Mucosa of gallbladder (tissue), 1 donor: Measurements from ENCODE around the gene NADSYN1. TPM values are rescaled to one million over a fixed set of nuclear protein-coding genes. Genes with fewer than 3 reads are reported as not detected.
A peak's percentile ranks its signal among the peaks of the same experiment; 100 is the strongest.

Experiments used
- DNase-seq: peaks from one replicate; pipeline ENCODE4 v3.0.0-alpha.2; 2020; ENCODE audit warnings: low spot score
- total RNA-seq: library from RNA; stranded (reverse); gene quantifications from one replicate; pipeline ENCODE4 v1.2.1, GENCODE V29; 2021
- donor health status: DM: no; HTN: no; CAD: no.

NADSYN1 gene
- total RNA-seq, 1 donor from 2014 or later: 121 TPM

DNA sequence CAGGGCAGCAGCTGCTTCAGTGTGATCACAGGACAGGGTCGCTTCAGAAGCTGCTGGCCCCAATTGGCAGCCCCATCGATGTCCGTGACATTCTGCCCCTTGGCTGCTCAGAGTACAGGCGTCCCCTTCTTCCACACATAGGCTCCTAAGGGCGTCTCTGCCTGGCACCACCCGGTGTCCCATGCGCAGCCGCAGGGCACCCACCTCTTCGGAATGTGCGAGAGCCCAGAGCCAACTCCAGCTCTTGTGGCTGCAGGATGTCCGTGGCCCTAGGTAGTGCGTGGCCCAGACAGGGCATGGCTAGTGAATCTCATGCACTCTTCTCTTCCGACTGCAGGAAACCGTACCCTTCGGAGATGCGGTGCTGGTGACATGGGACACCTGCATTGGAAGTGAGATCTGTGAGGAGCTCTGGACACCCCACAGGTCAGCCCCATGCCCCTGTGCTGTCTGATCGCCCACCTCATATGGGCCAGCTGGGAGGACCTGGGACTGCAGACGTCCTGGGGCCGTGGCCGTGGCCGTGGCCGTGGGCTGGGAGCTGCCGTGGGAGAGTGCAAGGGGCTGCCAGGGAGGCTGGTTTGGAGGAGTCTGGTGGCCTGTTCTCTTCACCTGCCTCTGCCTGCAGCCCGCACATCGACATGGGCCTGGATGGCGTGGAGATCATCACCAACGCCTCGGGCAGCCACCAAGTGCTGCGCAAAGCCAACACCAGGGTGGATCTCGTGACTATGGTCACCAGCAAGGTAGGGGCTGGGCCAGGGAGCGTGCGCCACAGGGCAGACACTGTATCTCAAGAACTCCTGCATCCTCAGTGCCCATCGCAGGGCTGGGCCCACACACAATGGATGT is 20.2 kb downstream of the NADSYN1 start:
- no peak for DNase-seq

DNA sequence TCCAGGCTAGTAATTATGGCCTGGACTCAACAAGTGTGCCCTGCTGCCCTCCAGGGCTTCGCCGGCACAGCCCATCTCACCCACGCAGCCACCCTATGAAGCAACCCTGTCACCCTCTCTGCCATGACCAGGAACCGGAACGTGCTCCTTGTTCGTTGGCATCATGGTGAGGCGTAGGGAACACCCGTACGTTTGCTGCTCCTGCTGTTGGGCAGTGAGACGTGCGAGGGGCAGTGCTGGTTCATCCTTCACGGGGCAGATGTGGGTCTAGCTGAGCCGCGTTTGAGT is 20.7 kb downstream of the NADSYN1 start:
- no peak for DNase-seq

DNA sequence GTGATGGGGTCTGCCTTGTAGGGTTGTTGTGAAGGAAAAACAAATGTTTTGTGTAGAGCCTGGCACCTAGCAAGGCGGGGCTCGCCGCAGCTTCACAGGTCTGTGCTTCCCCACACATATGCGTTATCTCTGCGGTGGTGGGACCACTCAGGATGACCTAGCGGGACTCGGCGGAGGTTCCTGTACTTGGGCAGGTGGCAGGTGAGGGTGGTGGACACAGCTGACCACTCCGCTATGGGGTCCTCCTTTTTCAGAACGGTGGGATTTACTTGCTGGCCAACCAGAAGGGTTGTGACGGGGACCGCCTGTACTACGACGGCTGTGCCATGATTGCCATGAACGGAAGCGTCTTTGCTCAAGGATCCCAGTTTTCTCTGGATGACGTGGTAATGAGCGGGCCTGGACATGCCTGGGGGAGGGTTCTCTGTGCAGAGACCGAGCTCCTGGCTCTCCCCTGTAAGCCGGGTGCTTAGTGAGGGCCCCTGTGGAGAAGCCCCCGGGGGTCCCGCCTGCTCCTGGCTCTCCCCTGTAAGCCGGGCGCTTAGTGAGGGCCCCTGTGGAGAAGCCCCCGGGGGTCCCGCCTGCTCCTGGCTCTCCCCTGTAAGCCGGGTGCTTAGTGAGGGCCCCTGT is 21.3 kb downstream of the NADSYN1 start:
- DNase-seq: no peak

DNA sequence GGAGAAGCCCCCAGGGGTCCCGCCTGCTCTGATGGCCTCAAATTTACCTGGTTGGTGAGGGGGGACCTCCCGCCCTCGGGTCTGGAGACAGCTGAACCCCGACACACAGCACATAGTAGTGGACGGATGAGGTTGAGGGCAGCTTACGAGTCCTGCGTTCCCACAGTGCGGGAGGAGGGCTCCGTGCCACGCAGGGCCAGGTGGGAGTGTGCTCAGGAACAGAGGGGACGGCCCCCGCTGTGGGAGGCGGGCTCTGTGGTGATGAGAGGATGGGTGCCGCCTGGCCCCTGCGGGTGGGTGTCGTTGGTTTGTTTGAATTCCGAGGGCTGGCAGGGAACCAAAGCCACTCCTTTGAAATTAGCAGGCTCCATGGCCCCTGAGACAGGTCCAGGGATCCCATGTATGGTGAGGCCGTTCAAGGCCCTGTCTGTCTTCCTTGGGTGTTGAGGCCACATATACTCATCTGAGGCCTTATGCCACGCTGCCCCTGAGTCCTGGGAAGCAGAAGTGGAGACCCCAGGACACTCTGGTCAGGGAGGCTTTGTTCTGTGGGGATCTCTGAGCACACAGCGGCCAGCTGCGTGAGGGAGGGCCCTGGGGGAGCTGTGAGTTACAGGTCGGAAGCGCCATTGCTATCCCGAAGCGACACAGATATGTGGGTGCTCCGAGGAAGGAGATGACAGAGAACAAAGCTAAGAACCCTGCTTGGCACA is 21.9 kb downstream of the NADSYN1 start:
- DNase-seq: no peak

DNA sequence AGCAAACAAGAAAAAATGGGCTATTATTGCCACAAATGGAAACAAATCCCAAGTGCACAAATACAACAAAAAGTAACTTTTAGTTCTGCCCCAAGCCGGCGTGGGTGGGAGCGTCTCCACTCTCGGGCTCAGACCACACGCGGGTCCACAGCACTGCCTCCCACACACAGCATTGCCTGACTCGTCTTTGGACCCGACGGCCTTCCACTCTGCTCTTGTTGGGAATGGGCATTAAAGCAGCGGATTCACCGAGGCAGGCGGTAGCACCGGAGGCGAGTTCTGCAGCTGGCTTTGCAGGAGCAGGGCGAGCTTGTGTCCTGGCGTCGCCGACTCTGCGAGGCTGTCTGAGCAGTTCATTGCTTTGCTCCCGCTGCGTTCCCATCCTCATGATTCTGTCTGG is 23.0 kb downstream of the NADSYN1 start:
- no peak for DNase-seq

DNA sequence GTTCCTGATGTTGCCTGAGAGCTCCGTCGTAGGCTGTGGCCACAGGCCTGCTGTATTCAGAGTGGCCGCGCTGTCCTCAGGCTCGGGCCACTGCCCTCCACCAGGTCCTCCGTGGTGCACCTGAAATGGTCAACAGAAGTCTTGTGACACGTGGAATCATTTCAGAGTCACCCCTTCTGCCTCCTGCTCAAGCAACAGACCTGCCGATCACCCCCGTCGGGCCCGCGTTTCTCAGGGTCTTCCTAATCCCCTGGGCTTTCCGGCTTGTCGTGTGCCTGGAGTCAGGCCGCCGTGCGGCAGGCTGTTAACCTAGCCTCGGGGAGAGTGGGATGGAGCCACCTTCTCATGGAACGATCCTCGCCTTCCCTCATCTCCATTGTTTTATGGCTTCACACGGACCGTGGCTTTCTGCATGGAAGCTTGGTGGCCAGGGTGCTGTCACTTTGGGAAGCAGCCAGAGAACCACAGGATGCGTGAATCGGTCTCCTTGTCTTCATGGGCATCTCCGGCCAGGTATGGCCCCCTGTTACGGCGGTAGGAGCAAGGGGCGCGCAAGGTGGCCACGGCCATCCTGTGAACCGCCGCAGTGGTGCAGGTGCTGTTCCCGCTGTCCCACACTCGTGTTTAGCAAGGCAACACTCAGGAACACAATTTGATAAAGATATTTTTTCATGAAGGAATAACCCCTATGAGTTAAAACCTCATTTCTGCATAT is 24.1 kb downstream of the NADSYN1 start:
- DNase-seq: no peak

DNA sequence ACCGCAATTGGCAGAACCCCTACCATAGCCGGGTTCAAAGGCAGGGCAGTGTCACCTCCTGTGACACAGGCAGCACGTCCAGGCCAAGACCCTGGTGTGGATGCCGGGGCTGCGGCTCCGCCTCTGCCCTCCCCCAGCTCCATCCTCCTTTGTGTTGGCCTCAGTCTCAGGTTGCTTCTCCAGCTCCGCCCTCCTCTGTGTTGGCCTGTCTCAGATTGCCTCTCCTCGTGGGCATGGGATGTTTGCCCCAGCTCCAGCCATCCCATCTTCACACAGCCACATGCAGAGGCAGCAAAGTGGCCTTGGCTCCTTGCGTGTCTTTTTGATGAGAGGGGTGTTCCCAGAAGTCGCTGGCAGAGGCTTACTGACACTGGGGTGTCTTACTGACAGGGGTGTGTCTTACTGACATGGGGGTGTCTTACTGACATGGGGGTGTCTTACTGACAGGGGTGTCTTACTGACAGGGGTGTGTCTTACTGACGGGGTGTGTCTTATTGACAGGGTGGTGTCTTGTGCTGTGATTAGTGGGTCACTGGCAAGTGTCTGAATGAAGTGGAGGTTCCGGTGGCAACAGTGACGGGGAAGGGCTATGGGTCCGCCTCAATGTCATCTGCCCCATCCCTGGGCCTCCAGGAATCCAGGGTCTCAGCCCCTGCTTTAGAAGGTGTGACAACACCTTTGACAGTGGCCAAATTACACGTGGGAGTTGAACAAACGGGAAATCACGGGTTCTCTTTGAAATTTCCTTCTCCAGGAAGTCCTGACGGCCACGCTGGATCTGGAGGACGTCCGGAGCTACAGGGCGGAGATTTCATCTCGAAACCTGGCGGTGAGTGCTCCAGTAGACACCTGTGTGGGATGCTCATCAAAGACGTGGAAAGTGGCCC is 24.9 kb downstream of the NADSYN1 start:
- no peak for DNase-seq

DNA sequence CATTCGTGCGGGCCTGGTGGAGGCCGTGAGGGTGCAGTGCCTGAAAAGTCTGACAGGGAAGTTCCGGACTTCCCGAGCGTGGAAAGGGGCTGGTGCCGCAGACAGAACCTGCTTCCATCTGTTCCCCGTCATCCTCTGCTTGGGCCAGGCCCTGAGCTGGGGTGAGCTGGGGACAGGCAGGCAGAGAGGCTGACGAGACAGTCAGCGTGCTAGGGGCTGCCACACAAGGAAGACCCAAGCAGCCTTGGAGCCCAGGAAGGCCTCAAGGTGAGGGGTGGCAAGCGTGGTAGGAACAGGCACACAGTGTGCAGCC is 25.5 kb downstream of the NADSYN1 start:
- no peak for DNase-seq

DNA sequence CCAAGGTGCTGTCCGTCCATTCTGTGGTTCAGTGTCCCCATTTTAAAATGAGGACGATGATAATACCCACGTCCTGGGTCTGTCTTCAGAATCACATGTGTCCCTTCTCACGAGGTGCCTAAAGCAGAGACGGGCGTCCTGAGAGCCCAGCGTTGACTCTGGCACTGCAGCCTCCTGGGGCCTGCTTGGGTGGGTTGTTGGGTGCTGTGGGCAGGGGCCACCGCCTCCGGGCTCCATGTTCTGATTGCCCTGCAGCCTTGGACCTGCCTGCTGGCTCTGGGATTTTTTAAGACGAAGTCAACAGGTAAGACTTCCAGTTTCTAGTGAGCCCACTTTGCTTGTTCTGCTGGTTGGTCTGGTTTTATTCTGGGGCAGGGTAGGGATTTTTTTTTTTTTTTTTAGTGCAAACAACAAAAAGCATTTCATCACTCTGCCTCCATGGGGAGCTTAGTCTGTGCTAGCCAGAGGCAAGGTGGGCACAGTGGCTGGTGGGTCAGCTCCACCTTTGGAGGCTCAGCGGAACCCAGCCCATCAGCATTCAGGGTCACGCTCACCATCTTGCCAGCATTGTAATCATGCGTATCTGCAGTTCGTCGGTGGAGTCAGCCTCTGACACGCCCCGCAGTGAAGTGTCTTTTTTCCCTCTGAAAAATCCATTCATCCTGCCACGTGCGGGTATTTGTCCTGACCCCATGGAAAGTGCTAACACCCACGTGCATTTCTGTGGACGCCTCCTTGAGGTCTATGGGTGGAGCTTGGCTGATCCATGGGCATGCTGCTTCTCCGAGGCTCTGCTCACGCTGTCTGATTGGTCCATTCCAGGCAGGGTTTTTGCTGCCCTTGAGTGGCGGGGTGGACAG is 28.3 kb downstream of the NADSYN1 start:
- peak; percentile 40 for DNase-seq

DNA sequence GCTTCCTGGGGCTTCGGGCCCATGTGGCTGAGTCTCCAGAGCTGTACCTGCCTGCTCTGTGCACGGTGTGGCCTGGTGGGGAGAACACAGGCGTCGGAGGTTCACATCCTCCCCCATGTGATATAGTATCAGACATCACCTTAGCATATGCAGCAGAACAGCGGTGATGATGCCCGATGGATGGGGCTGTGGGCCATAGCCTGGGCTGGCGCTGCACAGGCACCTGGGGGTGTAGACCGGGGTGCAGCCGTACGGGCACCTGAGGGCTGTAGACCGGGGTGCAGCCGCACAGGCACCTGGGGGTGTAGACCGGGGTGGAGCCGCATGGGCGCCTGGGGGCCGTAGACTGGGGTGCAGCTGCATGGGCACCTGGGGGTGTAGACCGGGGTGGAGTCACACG is 29.2 kb downstream of the NADSYN1 start:
- DNase-seq: no peak

DNA sequence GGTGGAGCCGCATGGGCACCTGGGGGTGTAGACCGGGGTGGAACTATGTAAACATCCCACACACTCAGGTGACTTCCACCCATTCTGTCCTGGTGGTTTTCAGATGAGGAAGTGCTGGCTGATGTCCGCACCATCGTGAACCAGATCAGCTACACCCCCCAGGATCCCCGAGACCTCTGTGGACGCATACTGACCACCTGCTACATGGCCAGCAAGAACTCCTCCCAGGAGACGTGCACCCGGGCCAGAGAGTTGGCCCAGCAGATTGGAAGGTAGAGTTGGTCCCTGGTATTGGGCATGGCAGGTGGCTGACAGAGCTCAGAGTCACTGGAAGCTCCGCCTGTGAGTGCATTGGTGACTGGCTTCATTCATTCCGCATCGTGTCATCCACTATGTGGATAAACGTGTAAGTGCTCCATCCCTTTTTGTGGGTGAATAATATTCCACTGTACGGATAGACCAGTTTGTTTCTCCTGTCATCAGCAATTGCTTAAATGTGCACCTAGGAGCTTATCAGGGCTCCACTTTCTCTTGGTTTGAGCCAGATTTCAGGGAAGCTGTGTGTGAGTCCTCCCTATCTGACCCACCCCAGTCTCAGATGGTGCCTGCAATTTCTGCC is 29.9 kb downstream of the NADSYN1 start:
- no peak for DNase-seq

DNA sequence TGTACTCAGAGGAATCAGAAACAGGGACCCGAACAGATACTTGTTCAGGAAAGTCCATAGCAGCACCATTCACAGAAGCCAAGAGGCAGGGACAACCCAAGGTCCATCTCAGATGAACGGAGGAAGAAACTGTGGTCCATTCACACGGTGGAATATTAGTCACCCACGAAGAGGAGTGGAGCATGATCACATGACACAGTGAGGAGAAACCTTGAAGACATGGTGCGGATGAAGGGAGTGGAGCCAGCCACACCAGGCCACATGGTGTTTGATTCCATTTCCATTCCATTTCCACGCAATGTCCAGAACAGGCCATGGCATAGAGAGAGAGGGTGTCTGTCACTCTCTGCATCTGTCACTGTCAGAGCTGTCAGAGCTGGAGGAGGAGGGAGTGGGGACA is 30.7 kb downstream of the NADSYN1 start:
- no peak for DNase-seq

DNA sequence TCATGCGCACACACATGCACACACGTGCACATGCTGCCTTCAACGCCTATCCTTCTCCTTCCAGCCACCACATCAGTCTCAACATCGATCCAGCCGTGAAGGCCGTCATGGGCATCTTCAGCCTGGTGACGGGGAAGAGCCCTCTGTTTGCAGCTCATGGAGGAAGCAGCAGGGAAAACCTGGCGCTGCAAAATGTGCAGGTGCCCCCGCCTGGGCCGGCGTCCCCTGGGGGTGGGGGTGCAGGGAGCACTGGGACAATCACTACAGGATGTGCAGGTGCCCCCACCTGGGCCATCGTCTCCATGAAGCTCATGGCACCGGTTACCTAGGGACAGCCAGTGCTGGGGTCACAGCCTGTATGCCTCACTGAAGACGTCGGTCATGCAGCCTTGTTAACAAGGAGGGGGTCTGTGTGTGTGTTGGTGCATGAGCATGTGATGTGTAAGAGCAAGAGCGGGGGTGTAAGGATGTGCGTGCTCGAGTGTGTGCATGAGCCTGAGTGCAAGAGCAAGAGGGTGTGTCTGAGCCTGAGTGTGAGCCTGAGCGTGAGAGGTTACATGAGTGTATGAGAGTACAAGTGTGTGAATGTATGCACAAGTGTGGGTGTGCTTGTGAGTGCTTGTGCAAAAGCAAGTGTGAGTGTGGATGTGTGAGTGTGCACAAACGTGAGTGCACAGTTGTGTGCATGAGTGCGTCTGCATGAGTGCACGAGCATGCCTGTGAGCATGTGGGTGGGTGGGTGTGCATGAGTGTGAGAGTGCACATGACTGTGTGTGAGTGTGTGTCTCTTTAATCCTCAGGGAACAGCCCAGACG is 31.5 kb downstream of the NADSYN1 start:
- DNase-seq: no peak

DNA sequence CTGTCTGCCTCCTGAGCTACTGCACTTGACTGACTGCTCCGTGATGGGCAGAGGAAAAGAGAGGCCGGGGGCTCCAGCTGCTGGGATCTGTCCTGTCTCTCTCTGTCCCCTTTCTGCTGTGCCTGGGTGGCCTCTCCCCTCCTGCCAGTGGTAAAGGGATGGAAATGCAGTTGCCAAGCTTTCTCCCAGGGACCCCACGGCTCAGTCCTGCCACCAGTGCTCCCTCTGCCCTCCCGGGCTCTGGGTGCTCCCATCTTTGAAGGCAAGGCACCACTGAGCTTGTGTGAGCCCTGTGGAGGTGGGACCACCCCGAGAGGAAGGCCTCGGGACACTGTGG is 32.0 kb downstream of the NADSYN1 start:
- no peak for DNase-seq

DNA sequence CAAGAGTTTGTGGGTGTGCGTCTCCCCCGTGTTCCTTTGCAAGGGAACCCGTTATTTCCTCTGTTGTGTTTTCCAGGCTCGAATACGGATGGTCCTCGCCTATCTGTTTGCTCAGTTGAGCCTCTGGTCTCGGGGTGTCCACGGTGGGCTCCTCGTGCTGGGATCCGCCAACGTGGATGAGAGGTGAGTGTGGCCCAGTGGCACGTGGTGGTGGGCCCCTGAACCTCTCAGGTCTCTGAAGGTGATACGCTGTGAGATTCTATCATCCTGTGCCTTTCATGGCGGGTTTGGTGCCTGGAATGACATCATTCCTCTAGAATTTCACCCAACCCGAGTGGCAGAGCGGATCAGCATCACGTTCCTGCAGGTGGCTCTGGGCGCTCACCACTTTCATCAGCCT is 32.5 kb downstream of the NADSYN1 start:
- DNase-seq: no peak

DNA sequence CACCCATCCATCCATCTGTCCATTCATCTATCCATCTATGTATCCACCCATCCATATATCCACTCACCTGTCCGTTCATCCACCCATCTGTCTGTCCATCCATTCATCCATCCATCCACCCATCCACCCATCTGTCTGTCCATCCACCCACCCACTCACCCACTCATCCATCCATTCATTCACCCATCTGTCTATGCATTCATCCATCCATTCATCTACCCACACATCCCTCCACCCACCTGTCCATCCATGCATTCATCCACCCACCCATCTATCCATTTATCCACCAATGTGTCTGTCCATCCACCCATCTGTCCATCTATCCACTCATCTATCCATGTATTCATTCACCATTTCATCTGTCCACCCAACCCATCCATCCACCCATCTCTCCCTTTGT is 33.3 kb downstream of the NADSYN1 start:
- no peak for DNase-seq

DNA sequence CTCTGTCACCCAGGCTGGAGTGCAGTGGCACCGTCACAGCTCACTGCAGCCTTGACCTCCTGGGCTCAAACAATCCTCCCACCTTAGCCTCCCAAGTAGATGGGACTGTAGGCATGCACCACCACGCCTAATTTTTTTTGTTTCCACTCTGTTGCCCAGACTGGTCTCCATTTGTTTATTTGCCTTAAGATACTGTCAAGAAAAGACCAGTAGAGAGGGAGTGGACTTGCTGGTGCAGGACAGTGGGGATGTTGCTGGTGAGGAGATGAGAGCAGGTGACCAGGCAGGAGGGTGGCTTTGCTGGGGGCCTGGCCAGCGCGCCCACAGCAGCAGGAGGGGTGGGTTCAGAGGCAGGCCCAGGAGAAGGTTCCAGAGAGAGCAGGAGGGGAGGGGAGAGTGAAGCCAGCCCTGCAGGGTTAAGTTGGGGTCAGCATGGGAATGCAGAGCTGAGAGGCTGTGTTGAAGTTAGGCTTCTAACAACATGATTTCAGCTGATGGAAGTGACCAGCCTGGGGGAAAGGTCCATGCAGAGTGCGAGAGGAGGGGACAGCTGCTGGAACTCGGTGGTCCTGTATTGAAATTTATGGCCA is 35.8 kb downstream of the NADSYN1 start:
- no peak for DNase-seq

DNA sequence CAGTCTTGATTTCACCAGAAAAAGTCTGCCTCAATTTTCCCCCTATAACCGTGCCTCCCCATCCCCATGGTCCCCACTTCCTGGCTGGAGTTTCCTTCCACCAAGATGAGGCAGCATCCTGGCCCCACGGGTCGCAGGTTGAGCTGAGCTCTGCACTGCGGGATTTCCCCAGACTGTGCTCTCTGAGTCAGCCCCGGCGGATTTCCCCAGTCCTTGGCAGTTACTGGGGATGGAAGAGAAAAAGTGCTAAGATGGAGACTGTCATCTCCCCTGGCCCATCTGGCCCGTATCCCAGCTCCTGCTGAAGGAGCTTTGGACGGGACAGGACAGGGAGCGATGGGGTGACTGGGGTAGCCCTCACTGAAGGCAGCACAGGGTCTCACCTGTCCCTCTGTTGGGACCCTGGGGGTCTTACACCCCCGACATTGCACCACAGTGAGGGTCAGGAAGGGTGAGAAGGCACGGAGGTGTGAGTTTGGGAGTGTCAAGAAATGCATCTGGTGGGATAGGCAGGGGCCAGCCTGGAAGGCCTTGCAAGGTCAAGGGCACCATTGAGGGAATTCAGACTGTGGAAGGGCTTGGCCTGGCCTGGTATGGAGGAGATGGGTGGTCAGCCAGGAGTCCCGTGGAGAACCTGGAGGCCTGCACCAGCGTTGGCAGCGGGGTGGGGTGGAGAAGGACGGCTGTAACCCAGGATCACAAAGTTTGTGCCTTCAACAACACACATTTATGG is 36.5 kb downstream of the NADSYN1 start:
- DNase-seq: no peak
